Activated naive CD4-positive, alpha-beta T cell treated with anti-CD3 and anti-CD28 coated beads, Interleukin-2, amount 50 U/mL, for 72 hours (primary cell): ENCODE results near the gene DMPK. TPM values are rescaled to one million over a fixed set of nuclear protein-coding genes. Genes with fewer than 3 reads are reported as not detected.
"Not testable (repeated sequence)": the region's sequence is repeated elsewhere in the genome, so short reads cannot be mapped to it uniquely, and the experiment has no call there.

Experiments
- ATAC-seq, 2 donors: fragments of 150-1000 bp; cut with Tn5 transposase; 2 replicates each; pipeline ENCODE4 v1.10.0; 2021; ENCODE audit warnings: mild to moderate bottlenecking in 2 of 2, moderate library complexity in 2 of 2
- DNase-seq, 2 donors: peaks; one replicate each; pipeline ENCODE4 v3.0.0; 2021 to 2022; ENCODE audit warnings: low spot score in 2 of 2
- H3K27ac Mint-ChIP-seq, 2 donors: one replicate each; pipeline ENCODE4 v1.8.0; 2022; ENCODE audit warnings: mild to moderate bottlenecking in 2 of 2, mixed read lengths in 2 of 2
- H3K36me3 Mint-ChIP-seq, 2 donors: one replicate each; pipeline ENCODE4 v1.8.0; 2022; ENCODE audit warnings: mixed read lengths in 2 of 2
- H3K9me3 Mint-ChIP-seq, 2 donors: one replicate each; pipeline ENCODE4 v1.8.0; 2022; ENCODE audit warnings: mixed read lengths in 2 of 2
- total RNA-seq, 2 donors: library from RNA; stranded (reverse); gene quantifications; one replicate each; pipeline ENCODE4 v1.2.3, GENCODE V29; 2022

The DMPK gene
- total RNA-seq, 2 donors from 2014 or later: 11.1 to 13.8 TPM

DNA sequence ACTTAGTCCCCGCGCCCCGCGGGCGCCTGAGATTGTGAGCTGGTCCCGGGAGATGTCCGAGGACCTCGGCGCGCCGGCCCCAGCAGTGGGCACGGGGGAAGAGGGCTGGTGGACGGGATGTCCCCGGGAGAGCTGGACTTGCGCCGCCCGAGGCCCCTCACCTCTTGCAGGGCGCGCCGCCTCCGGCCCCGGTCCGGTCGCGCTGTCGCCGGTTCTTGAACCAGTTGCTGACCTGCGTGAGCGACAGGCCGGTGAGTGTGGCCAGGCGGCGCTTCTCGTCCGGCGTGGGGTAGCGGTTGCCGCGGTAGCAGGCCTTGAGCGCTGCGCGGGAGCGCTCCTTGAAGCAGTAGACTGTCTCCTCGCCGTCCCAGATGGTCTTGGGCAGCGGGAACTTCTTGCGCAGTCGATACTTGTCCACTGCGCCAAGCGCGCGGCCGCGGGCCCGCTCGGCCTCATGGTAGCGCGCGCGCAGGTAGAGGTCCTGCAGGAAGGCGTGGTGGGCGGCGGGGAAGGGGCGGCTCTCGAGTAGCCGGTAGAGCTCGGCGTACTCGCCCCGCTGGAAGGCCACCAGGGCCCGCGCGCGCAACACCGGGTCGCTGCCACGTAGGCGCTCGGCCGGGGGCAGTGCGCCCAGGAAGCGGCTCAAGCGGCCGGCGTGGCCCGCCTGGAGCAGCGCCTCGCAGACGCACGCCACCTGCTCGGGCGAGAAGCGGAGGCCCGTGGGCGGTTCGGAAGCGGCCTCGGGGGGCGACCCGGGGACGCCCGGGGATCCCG, 14.2 kb downstream of the DMPK start:
- H3K27ac Mint-ChIP-seq: no peak overlapping the region
- DNase-seq (no peak), ATAC-seq (no peak)
- no peaks in the 10 kb centered on the region for H3K9me3 Mint-ChIP-seq
- H3K36me3 Mint-ChIP-seq: no peaks in the 10 kb centered on the region

DNA sequence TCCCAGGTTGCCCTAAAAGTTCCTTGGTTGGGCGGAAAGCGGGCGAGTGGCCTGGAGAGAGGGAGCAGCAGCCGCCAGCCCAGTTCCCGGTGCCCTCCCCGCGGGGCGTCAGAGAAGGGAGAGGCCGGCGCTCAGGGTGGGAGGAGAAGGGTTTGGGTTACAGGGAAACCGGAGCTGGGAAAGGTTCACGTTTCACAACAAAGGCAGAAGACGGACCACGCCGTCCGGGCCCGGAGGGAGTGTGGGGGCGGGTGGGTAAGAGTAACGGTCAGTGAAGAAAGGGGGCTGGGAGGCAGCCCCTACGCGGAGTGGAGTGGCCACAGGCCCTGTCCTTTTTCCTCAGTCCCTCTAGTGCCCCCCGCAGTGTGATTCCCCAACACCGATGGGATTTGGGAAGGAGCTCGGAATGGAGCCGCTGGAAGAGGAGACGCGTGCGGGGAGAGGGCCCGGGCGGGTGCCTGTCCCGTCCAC, 14.8 kb downstream of the DMPK start:
- Mint-ChIP-seq H3K27ac (no peak overlapping the region), H3K36me3 (no peaks in the 10 kb centered on the region), H3K9me3 (no peaks in the 10 kb centered on the region)
- DNase-seq (no peak), ATAC-seq (no peak)

DNA sequence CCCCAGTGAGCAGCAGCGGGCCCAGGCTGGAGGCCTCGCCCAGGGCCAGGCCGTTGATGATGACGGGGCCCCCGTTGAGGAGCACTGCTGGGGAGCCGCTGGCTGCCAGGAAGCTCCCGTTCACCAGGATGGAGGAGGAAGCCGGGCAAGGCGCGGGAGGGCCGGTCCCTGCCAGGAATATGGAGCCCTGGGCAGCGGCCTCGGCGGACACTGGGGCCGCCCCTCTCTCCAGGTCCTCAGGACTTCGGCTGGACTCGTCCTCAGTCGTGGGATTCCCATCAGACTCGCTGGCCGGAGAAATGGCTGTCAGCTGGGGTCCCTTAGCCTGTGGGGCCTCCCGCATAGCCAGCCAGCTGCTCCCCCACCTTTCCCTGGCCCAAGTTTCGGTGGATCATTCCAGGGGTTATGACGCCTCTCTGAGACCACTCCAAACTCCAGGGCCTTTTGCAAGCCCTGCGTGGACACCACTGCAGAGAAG, 15.4 kb downstream of the DMPK start:
- H3K36me3 Mint-ChIP-seq: no peaks in the 10 kb centered on the region
- H3K9me3 Mint-ChIP-seq: no peaks in the 10 kb centered on the region
- DNase-seq (no peak), ATAC-seq (no peak)
- H3K27ac Mint-ChIP-seq: no peak overlapping the region

DNA sequence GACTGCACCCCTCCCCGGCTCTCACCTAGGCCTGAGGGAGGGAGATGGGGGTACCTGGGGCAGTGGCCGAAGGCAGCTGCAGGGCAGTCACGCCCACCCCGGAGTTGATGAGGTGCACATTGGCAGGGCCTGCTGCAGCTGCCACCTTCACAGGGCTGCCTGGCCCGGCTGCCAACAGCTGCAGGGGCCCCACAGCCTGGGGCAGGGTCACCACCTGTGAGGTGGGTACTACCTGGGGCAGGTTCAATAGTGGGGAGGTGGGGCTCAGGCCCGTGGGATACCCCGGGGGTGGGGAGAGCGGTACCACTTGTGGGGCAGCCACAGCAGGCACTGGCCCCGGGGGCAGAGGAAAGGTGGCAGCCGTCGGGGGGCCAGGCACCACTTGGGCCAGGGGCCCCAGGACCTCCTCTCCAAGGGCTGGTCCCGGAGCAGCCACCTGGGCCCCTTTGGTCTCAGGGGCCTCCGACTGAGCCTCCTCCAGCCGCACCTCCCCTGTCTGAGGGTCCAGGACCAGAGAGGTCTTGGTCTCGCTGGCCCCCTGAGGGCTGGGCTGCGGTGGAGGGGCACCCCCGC, 15.9 kb downstream of the DMPK start:
- Mint-ChIP-seq H3K27ac (no peak overlapping the region), H3K36me3 (no peaks in the 10 kb centered on the region), H3K9me3 (no peaks in the 10 kb centered on the region)
- ATAC-seq: no peak
- DNase-seq: no peak

DNA sequence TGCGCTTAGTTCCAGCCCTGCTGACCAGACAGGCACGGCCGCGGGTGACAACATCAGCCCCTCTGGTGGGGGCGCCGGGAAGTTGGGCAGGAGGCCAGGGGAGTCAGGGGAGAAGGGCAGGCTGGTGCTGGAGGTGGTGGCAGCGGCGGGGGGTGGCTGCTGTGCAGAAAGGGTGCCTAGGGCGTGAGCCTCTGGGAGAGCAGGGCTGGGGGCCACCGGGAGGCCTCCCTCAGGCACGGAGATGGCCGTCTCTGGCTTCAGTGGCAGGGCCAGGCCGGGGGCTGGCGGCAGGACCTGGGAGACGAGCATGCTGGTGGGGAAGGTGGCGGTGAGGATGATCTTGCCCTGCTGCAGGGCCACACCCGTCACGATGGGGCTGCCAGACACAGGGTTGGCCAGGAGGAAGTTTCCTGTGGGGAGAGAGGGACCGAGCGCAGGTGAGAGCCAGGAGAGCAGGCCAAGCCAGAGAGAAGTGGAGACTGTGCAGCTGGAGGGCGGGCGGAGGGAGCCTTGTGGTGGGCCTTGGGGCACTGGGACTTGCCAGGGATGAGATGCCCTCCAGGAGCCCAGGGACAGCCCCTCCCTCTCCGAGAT, 16.5 kb downstream of the DMPK start:
- ATAC-seq: no peak
- no peaks in the 10 kb centered on the region for H3K36me3 Mint-ChIP-seq
- no peak for DNase-seq
- H3K9me3 Mint-ChIP-seq: no peaks in the 10 kb centered on the region
- H3K27ac Mint-ChIP-seq: no peak overlapping the region

DNA sequence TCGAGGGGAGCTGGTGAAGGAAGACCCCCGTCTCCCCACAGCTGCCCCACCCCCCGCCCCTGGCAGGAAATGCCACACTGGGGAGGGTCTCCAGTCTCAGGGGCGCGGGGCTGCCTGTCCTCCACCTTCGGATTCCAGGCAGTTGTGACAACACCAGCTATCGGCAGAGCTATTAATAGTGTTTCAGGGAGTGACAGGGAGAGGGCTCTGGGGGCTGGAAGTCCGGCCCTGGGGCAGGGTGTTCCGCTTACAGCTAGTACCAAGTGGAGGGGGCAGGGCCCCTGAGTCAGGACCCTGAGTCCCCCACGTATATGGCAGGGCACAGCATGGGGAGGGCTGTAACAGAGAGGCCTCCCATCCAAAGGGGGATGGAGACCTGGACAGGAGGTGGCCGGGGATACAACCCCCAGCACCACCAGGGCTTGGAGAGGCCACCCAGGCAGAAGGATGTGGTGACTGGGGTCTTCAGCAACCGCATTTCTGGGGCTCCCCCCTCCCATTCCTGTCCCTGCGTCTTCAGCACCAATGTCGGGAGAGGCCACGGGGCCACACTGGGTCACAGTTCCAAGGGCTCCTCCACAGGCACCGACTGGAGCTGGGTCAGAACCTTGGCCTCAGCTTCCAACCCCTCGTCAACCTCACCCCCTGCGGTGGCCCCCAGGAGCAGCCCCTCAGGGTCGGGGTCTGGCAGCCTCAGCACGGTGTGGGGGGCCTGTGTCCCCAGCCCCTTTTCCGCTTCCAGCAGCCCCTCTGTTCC, 17.2 kb downstream of the DMPK start:
- ATAC-seq (no peak), DNase-seq (no peak)
- Mint-ChIP-seq H3K36me3 (no peaks in the 10 kb centered on the region), H3K27ac (no peak overlapping the region), H3K9me3 (no peaks in the 10 kb centered on the region)

DNA sequence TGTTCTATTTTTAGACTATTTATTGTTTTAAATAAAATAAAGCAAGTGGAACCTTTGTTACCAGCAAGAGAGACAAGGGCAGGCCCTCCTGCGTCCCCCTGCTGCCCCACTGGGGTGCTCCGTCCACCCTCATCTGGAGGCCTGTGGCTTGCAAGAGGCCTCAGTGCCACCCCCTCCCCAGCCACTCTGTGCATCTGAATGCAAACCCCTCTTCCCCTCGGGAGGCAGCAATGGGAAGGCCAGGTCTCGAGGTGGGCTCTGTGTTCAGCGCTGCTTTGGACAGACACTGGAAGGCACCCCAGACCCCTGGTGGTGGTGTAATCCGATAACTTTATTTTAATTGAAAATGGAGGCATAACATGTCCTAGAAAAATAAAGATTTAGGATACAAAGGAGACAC, 17.8 kb downstream of the DMPK start:
- H3K36me3 Mint-ChIP-seq: no peaks in the 10 kb centered on the region
- no peaks in the 10 kb centered on the region for H3K9me3 Mint-ChIP-seq
- H3K27ac Mint-ChIP-seq: no peak overlapping the region
- no peak for ATAC-seq
- no peak for DNase-seq

DNA sequence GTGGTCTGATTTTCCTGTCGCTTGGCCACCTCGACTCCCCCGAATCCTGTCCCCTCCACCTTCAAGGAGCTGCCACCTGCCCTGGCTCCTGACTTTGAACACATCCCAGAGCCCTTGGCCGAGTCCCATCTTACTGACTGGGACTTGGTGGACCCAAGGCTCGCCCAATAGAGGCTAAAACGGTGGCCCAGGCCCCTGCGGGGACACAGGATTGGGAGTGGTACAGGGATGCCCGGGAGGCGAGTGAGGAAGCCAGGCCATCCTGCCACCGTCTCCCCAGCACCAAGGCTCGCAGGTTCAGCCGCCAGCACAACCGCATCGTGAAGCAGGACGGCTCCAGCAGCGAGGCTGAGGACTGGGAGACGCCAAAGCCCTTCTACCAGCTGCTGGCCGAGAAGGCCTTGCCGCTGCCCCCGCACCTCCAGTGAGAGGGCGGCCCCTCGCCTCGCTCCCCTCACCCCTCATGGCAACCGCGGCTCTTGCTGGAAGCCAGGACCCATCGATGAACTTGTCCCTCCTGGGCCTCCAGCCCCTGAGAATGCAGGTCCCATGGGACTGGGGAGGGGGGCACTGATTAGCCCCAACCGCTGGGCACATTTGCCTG, 18.5 kb downstream of the DMPK start:
- DNase-seq (no peak), ATAC-seq (no peak)
- Mint-ChIP-seq H3K9me3 (no peaks in the 10 kb centered on the region), H3K27ac (no peak overlapping the region), H3K36me3 (no peaks in the 10 kb centered on the region)

DNA sequence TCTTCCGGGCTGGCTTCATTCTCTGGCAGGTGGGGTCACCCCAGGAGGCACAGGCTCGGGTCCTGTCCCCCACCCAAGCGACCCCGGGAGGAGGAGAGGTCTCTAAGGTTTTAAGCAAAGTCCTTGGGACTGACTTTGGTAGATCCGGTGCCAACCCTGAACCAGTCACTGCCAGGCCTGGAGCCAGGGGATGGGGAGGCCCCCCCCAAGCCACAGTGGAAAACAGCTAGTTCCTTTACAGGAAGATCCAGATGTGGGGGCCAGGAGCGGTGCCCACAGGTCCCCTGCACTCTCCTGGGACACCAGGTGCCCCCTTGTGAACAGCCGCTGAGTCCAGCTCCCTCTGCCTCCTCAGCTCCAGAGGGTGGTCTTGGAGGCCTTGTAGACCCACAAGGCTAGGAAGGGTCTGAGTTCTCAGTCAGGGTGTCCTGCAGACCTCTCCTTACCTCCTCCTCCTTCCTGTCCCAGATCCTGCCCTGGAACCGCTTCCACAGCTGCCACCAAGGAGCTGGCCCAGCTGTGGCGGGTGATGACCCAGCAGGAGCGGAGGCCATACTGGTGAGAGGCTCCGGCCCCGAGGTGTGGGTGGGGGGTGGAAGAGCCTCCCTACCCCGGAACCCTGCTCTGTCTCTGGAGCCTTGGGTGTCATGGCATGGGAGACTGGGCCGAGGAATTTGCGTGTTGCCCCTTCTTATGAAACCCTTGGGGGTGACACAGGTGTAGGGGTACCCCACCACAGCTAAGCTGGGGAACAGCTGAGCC, 19.2 kb downstream of the DMPK start:
- H3K9me3 Mint-ChIP-seq: no peaks in the 10 kb centered on the region
- no peaks in the 10 kb centered on the region for H3K36me3 Mint-ChIP-seq
- ATAC-seq (no peak), DNase-seq (no peak)
- no peak overlapping the region for H3K27ac Mint-ChIP-seq

DNA sequence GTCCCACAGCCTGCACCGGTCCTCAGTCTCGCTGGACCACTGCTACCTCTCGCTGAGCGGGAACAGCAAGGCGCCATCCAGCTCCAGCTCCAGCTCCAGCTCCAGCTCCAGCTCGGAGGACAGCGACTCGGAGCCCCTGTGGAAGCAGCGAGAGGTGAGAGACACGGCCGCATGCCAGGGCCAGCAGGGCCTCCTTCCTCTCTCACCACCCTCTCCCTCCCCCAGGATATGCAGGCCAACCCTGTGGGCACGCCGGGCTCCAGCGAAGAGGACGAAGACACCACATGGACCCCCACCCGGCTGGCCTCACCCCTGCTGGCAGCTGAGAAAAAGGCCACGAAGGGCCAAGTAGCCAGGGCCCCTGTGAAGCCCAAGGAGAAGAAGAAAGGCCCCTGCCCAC, 20.6 kb downstream of the DMPK start:
- no peaks in the 10 kb centered on the region for H3K9me3 Mint-ChIP-seq
- no peaks in the 10 kb centered on the region for H3K36me3 Mint-ChIP-seq
- no peak overlapping the region for H3K27ac Mint-ChIP-seq
- ATAC-seq (no peak), DNase-seq (no peak)

DNA sequence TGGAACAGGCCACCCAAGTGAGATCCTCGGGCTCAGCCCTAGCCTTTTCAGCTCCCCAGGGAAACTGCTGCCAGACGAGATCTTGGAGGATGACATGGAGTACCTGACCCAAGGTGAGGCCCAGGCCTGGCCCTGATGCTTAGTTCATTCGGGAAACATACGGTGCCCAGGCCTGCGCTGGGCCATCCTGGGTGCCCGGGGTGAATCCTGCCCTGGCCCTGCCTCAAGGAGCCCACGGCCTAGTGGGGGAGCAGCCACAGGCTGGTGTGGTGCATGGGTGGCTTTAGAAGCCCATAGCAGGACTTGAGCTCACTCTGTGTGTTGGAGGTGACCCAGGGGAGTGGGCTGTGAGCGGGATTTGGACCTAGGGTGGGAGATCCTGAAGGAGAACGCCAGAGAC, 23.4 kb downstream of the DMPK start:
- no peaks in the 10 kb centered on the region for H3K36me3 Mint-ChIP-seq
- ATAC-seq (no peak), DNase-seq (no peak)
- no peaks in the 10 kb centered on the region for H3K9me3 Mint-ChIP-seq
- no peak overlapping the region for H3K27ac Mint-ChIP-seq

DNA sequence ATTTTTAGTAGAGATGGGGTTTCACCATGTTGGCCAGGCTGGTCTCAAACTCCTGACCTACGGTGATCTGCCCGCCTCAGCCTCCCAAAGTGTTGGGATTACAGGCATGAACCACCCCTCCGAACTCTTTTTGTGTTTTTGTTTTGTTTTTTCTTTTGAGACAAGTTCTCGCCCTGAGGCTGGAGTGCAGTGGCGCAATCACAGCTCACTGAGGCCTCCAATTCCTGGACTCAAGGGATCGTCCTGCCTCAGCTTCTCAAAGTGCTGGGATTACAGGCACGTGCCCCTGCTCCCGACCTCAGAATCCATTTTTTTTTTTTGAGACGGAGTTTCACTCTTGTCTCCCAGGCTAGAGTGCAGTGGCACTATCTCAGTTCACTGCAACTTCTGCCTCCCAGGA, 24.6 kb downstream of the DMPK start:
- DNase-seq (no peak), ATAC-seq (no peak)
- Mint-ChIP-seq H3K36me3 (no peaks in the 10 kb centered on the region), H3K9me3 (no peaks in the 10 kb centered on the region), H3K27ac (no peak overlapping the region)

DNA sequence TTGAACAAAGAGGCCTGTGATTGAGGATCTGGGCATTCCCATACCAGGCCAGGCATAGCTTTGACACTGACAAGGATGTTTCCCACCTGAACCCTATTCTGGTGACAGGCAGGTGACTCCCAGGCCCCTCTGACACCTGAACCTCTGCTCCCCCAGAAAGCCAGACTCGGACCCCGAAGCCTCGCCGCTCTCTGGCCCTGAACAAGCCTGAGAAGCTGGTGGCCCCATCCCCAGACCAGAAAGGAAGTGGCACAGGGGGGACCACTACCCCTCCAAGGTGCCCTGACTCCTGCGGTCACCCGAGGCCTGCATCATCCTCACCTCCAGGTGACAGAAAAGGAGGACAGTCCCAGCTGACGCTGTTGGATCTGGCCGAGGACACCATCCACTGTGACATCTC, 28.0 kb downstream of the DMPK start:
- H3K9me3 Mint-ChIP-seq: no peaks in the 10 kb centered on the region
- no peaks in the 10 kb centered on the region for H3K36me3 Mint-ChIP-seq
- DNase-seq (no peak), ATAC-seq (no peak)
- H3K27ac Mint-ChIP-seq: peak overlapping the region in 1 of 2 donors; percentile 41

DNA sequence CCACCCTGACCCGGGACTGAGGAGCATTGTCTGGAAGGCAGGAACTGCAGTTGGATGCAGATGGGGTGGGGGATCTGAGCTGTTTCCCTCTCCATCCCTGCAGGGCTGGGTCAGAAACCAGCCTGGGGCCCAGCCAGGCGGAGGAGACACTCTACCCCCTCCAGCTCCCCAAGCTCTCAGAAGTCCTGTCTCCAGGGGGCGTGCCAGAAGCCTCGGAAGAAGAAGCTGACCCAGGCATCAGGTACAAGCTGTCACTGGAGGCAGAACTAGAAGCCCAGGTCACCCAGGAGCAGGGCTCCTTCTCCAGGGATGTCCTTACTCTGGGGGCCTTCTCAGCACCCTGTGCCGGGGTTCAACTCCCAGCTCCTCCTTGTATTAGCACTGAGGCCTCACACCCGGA, 28.7 kb downstream of the DMPK start:
- Mint-ChIP-seq H3K9me3 (no peaks in the 10 kb centered on the region), H3K27ac (no peak overlapping the region), H3K36me3 (no peaks in the 10 kb centered on the region)
- ATAC-seq (no peak), DNase-seq (no peak)

DNA sequence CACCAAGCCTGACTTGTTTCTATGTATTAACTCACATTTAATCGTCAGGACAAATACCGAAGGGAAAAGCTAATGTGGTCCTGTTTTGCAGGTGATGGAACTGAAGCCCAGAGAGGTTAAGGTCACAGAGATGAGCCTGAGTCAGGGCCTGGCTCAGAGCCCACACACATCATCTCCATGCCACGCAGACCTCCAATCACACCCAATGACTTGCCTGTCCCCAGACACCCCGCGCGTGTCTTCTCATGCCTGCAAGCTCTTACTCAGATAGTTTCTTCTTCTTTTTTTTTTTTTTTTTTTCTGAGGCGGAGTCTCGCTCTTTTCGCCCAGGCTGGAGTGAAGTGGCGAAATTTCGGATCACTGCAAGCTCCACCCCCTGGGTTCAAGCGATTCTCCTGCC, 29.7 kb downstream of the DMPK start:
- ATAC-seq: no peak
- Mint-ChIP-seq H3K9me3 (no peaks in the 10 kb centered on the region), H3K27ac (no peak overlapping the region)

DNA sequence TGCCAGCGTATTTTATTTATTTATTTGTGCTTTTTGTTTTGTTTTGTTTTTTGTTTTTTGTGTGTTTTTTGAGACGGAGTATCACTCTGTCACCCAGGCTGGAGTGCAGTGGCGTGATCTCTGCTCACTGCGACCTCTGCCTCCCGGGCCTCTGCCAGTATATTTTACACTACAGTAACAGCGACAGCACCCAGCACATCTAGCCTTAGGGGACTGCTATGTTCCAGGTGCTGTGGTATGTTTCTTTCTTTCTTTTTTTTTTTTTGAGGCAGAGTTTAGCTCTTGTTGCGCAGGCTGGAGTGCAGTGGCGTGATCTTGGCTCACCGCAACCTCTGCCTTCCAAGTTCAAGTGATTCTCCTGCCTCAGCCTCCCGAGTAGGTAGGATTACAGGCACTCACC, 30.8 kb downstream of the DMPK start:
- not testable (repeated sequence) for H3K9me3 Mint-ChIP-seq, H3K36me3 Mint-ChIP-seq, DNase-seq, ATAC-seq
- peak overlapping the region in 1 of 2 donors; percentile 7 for H3K27ac Mint-ChIP-seq

More for the DNA sequence above, 29.7 kb downstream of the DMPK start:
- DNase-seq: no peak
- no peaks in the 10 kb centered on the region for H3K36me3 Mint-ChIP-seq
